Common myeloid progenitor, CD34-positive (primary cell): ENCODE measurements around the gene ANKRD13A.

ENCODE experiments used
- CTCF ChIA-PET: fragments of 350-600 bp; sonication (Branson Sonifier 250); formaldehyde crosslinking; loops from one replicate; lab custom pipeline; 2021; ENCODE audit warnings: antibody characterized with exemption; lab: Charles Lee
- POLR2A ChIA-PET: fragments of 350-600 bp; sonication (Branson Sonifier 250); formaldehyde crosslinking; loops from one replicate; lab custom pipeline; 2021; ENCODE audit warnings: antibody characterized with exemption; lab: Charles Lee
- DNase-seq, 3 donors: peaks; one replicate each; pipeline versions ENCODE4 v3.0.0 to v3.0.0-alpha.2; 2013
- H3K27ac ChIP-seq, 2 experiments: 1 replicate in 1 of 2; 2 replicates in 1 of 2; pipeline ENCODE4 v1.7.0; 2013; ENCODE audit warnings: inconsistent platforms in 2 of 2, low read length in 2 of 2, mild to moderate bottlenecking in 2 of 2, low read depth in 1 of 2, moderate library complexity in 1 of 2; ENCODE audit not compliant: severe bottlenecking in 2 of 2, insufficient read depth in 1 of 2, poor library complexity in 1 of 2
- H3K27me3 ChIP-seq, 5 experiments: replicated peaks in 2 of 5; 1 replicate in 3 of 5; 2 replicates in 2 of 5; pipeline versions ENCODE4 v1.6.1 to v1.7.0; 2013; ENCODE audit warnings: low read length in 4 of 5, mild to moderate bottlenecking in 2 of 5, moderate library complexity in 2 of 5, inconsistent platforms in 1 of 5; ENCODE audit not compliant: insufficient read depth in 5 of 5, control insufficient read depth in 4 of 5
- H3K36me3 ChIP-seq, 4 experiments: 1 replicate in 2 of 4; 2 replicates in 2 of 4; pipeline versions ENCODE4 v1.6.1 to v1.7.0; 2013; ENCODE audit warnings: low read length in 3 of 4, control low read depth in 1 of 4, mild to moderate bottlenecking in 1 of 4; ENCODE audit not compliant: control insufficient read depth in 4 of 4, insufficient read depth in 4 of 4
- H3K4me1 ChIP-seq, 4 experiments: 1 replicate in 3 of 4; 2 replicates in 1 of 4; pipeline versions ENCODE4 v1.6.1 to v1.7.1; 2013; ENCODE audit warnings: low read length in 3 of 4, mild to moderate bottlenecking in 3 of 4, control low read depth in 1 of 4, inconsistent platforms in 1 of 4, moderate library complexity in 1 of 4; ENCODE audit not compliant: control insufficient read depth in 4 of 4, insufficient read depth in 4 of 4; ENCODE audit errors: control extremely low read depth in 1 of 4
- H3K4me3 ChIP-seq, 7 experiments: 1 replicate in 4 of 7; 2 replicates in 3 of 7; pipeline versions ENCODE4 v1.5.1 to v1.7.0; 2013; ENCODE audit warnings: mild to moderate bottlenecking in 7 of 7, low read length in 6 of 7, moderate library complexity in 6 of 7, inconsistent platforms in 2 of 7, low read depth in 2 of 7, control low read depth in 1 of 7; ENCODE audit not compliant: insufficient read depth in 4 of 7, control insufficient read depth in 1 of 7; ENCODE audit errors: extremely low read depth in 1 of 7
- H3K9me3 ChIP-seq, 5 experiments: 1 replicate in 4 of 5; 2 replicates in 1 of 5; pipeline versions ENCODE4 v1.6.1 to v1.7.1; 2013; ENCODE audit warnings: low read length in 4 of 5, mild to moderate bottlenecking in 2 of 5, inconsistent platforms in 1 of 5, low read depth in 1 of 5, moderate library complexity in 1 of 5; ENCODE audit not compliant: control insufficient read depth in 4 of 5, insufficient read depth in 2 of 5; ENCODE audit errors: control extremely low read depth in 1 of 5
- WGBS: methylation state at CpG from one replicate; pipeline ENCODE4 v1.1.5; 2013; ENCODE audit not compliant: insufficient coverage; 5-methylcytosine and 5-hydroxymethylcytosine counted together

The ANKRD13A gene

DNA sequence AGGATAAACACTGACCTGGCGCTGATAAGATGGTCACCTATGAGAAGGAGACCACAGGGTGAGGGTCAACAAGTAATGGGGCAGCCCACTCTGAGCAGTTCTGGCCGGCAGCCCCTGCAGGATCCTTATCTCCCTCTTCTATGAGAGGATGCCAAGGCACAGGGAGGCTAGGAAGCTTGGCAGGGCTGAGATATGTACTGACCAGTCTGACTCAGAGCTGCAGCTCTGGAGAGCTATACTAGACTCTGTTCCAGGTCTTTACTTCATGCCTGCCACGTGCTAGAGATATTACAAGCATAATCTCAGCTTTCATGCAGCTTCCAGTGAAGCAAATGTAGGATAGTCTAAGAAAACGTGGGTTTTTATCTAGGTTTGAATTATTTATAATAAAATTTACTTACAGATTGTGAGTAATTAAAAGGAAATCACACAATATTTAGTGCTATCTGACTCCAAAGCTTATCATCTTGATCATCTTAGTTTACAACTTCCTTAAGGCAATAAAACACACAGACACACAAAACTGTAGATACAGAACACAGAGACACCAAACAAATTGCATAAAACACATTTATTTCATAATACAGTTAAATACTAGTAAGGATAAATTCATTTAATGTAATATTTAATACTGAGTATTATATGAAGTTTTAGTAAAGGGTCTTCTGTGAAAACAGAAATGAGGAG is 35.3 kb upstream of the ANKRD13A start:
- H3K27ac ChIP-seq: no peak overlapping the region
- H3K4me1 ChIP-seq: peaks cover 0 to 8% (median 4%) of the 10 kb centered on the region in 4 experiments
- H3K4me3 ChIP-seq: no peak overlapping the region
- peaks cover 25 to 85% (median 53%) of the 10 kb centered on the region in 4 experiments for H3K36me3 ChIP-seq
- no peaks in the 10 kb centered on the region for H3K27me3 ChIP-seq
- 83% methylated on average over 1 of the region's 4 CpGs for WGBS
- H3K9me3 ChIP-seq: no peaks in the 10 kb centered on the region
- no peak for DNase-seq
- ChIA-PET POLR2A (no interaction called here), CTCF (interaction anchor here (0.6 to 1.8 kb wide), 5 partner anchors 11 to 586 kb away, joined by 3 to 8 read pairs (median 4); no protein-coding TSS in a partner anchor)

DNA sequence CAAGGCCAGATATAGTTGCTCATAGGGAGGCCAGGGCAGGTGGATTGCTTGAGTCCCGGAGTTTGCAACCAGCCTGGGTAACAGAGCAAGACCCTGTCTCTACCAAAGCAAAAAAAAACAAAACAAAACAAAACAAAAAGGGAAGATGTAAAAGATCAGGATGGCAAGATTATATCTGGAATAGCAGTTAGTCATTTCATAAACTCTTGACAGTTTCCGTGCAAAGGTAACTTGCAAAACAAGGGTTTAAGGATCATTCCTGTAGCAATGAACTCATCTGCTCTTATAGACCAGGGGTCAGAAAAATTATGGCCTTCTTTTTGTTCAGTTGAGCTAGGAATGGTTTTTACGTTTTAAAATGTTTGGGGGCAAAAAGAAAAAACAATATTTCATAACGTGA is 32.7 kb upstream of the ANKRD13A start:
- POLR2A ChIA-PET: no interaction called here
- Histone ChIP-seq H3K9me3 (no peaks in the 10 kb centered on the region), H3K27me3 (no peaks in the 10 kb centered on the region), H3K27ac (no peak overlapping the region), H3K36me3 (peaks cover 24 to 86% (median 59%) of the 10 kb centered on the region in 4 experiments), H3K4me1 (peaks cover 0 to 8% (median 4%) of the 10 kb centered on the region in 4 experiments), H3K4me3 (no peak overlapping the region)
- WGBS: 100% methylated on average over 1 of the region's 4 CpGs
- no peak for DNase-seq
- CTCF ChIA-PET: interaction anchor here (1.1 kb wide), 1 partner anchor 15 kb away, joined by 3 read pairs; no protein-coding TSS in a partner anchor

DNA sequence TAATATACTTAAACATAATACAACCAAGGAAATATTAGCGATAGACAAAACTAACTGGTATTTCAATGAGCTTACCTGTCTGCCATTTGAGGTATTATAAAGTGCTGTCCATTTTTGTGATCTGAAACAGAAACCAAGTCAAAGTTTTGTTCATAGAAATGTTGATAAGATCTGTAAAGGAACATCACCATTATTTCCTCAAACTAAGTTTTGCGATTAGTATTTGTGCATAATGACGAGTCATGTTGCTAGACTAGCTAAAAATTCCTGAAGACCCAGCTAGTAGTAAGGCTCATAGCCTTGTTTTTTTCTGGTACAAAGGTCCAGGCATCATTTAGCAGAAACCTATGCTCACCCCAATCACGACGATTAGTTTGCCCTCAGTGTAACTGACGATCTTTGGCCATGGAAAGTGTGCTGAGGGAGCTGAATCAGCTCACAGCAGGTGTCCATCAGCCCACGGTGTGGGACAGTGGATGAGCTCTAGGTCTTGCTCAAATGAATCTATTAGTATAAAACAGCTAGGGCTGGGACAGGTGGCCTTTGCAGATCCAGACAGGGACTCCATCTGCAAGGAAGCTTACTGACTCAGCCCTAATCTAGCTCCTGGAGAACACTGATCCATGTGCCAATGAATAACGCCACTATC is 31.7 kb upstream of the ANKRD13A start:
- H3K27ac ChIP-seq: peak overlapping the region in 1 of 2 experiments; percentile 62
- peaks cover 0 to 8% (median 4%) of the 10 kb centered on the region in 4 experiments for H3K4me1 ChIP-seq
- H3K27me3 ChIP-seq: no peaks in the 10 kb centered on the region
- ChIA-PET POLR2A (no interaction called here), CTCF (interaction anchor here (0.6 to 1.1 kb wide), 3 partner anchors 14 to 46 kb away, joined by 3 read pairs; no protein-coding TSS in a partner anchor)
- no peak for DNase-seq
- 83% methylated on average over 6 of the region's 8 CpGs for WGBS
- H3K4me3 ChIP-seq: peak overlapping the region in 1 of 7 experiments; percentile 4
- peaks cover 20 to 83% (median 55%) of the 10 kb centered on the region in 4 experiments for H3K36me3 ChIP-seq
- H3K9me3 ChIP-seq: no peaks in the 10 kb centered on the region

DNA sequence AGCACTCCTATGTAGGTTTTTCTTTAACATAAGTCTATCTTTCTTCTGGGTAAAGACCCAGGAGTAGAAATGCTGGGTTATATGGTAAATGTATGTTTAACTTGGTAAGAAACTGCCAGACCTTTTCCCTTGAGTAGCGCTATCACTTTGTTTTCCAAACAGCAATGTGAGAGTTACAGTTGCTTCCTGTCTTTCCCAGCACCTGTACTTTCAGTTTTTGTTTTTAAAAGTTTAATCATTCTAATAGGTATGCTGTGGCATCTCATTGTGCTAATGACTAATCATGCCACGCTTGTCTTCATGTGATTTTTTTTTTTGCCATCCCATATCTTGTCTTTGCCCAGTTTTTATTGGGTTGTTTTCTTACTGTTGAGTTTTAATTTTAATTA is 31.2 kb upstream of the ANKRD13A start:
- H3K36me3 ChIP-seq: peaks cover 19 to 83% (median 56%) of the 10 kb centered on the region in 4 experiments
- H3K4me1 ChIP-seq: peaks cover 0 to 8% (median 4%) of the 10 kb centered on the region in 4 experiments
- H3K27ac ChIP-seq: peak overlapping the region in 1 of 2 experiments; percentile 62
- no peaks in the 10 kb centered on the region for H3K27me3 ChIP-seq
- H3K4me3 ChIP-seq: peak overlapping the region in 1 of 7 experiments; percentile 4
- 100% methylated on average over 1 of the region's 2 CpGs for WGBS
- H3K9me3 ChIP-seq: no peaks in the 10 kb centered on the region
- DNase-seq: peak in 2 of 3 donors; percentile 23 to 39
- POLR2A ChIA-PET: no interaction called here
- CTCF ChIA-PET: interaction anchor here (0.6 to 0.8 kb wide), 2 partner anchors 17 to 21 kb away, joined by 3 read pairs; no protein-coding TSS in a partner anchor

DNA sequence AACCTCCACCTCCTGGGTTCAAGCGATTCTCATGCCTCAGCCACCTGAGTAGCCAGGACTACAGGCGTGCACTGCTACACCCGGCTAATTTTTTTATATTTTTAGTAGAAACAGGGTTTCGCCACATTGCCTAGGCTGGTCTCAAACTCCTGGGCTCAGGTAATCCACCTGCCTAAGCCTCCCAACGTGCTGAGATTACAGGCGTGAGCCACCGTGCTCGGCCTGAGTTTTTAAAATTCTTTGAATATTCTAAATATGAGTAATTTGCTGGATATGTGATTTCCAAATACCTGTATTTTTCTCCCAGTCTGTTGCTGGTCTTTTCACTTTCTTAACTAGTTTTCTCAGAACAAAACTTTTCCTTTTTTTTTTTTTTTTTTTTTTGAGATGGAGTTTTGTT is 30.4 kb upstream of the ANKRD13A start:
- Histone ChIP-seq H3K9me3 (no peaks in the 10 kb centered on the region), H3K27ac (no peak overlapping the region), H3K36me3 (peaks cover 17 to 82% (median 54%) of the 10 kb centered on the region in 4 experiments), H3K4me1 (peaks cover 0 to 8% (median 4%) of the 10 kb centered on the region in 4 experiments), H3K27me3 (no peaks in the 10 kb centered on the region), H3K4me3 (no peak overlapping the region)
- 100% methylated on average over 4 of the region's 8 CpGs for WGBS
- POLR2A ChIA-PET: no interaction called here
- CTCF ChIA-PET: interaction anchor here (0.6 kb wide), 1 partner anchor 17 kb away, joined by 3 read pairs; no protein-coding TSS in a partner anchor
- DNase-seq: no peak

DNA sequence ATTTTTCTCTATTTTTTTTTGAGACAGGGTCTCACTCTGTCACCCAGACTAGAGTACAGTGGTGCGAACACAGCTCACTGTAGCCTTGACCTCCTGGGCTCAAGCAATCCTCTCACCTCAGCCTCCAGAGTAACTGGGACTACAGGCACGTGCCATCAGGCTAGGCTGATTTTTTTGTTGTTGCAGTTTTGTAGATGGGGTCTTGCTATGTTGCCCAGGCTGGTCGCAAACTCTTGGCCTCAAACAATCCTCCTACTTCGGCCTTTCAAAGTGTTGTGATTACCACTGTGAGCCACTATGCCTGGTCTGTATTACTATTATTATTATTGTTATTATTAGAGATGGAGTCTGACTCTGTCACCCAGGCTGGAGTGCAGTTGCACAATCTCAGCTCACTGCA is 26.4 kb upstream of the ANKRD13A start:
- H3K27me3 ChIP-seq: no peaks in the 10 kb centered on the region
- POLR2A ChIA-PET: no interaction called here
- H3K27ac ChIP-seq: no peak overlapping the region
- WGBS: no CpG with 5 or more reads among the region's 4 CpGs
- H3K36me3 ChIP-seq: peaks cover 28 to 86% (median 54%) of the 10 kb centered on the region in 4 experiments
- DNase-seq: no peak
- H3K4me1 ChIP-seq: peaks cover 0 to 4% (median 2%) of the 10 kb centered on the region in 4 experiments
- H3K4me3 ChIP-seq: no peak overlapping the region
- CTCF ChIA-PET: no interaction called here
- H3K9me3 ChIP-seq: peaks cover 0 to 5% (median 0%) of the 10 kb centered on the region in 5 experiments
